K562 (cell line): ENCODE measurements around the gene TMEM121. TPM values are rescaled to one million over a fixed set of nuclear protein-coding genes. Genes with fewer than 3 reads are reported as not detected.

Experiments
- MLX ChIP-seq, 2 experiments: fragments of 450-650 bp in 1 of 2; sonication (generic) in 1 of 2; formaldehyde crosslinking; conservative IDR thresholded peaks; 2 replicates each; pipeline versions ENCODE4 v1.4.0 to v1.8.1; 2020 to 2022; ENCODE audit warnings: mild to moderate bottlenecking in 1 of 2, missing genetic modification reagents in 1 of 2
- NR1H2 ChIP-seq: sonication (generic); formaldehyde crosslinking; IDR thresholded peaks from 2 replicates; pipeline ENCODE4 v1.4.0; 2020; ENCODE audit warnings: mild to moderate bottlenecking, missing genetic modification reagents
- PKNOX1 ChIP-seq: fragments of 450-650 bp; IDR thresholded peaks from 2 replicates; pipeline ENCODE4 v1.6.1; 2016
- VEZF1 ChIP-seq: fragments of 200-800 bp; sonication (Bioruptor generic); IDR thresholded peaks from 2 replicates; pipeline ENCODE4 v1.6.1; 2017; ENCODE audit warnings: missing genetic modification characterization, missing compliant biosample characterization
- ZBTB1 ChIP-seq: sonication (generic); formaldehyde crosslinking; IDR thresholded peaks from 2 replicates; pipeline ENCODE4 v1.8.1; 2023; ENCODE audit warnings: missing genetic modification reagents, low read depth, mild to moderate bottlenecking, borderline replicate concordance
- ZBTB40 ChIP-seq, 2 experiments: fragments of 450-650 bp in 1 of 2; sonication (generic) in 1 of 2; formaldehyde crosslinking in 1 of 2; IDR thresholded peaks; 2 replicates each; pipeline versions ENCODE4 v1.7.1 to v1.9.0; 2016 to 2022; ENCODE audit warnings: inconsistent platforms in 1 of 2, mild to moderate bottlenecking in 1 of 2, missing genetic modification reagents in 1 of 2
- ZNF282 ChIP-seq: sonication (generic); formaldehyde crosslinking; IDR thresholded peaks from 2 replicates; pipeline ENCODE4 v1.8.1; 2023; ENCODE audit warnings: missing genetic modification reagents
- ZNF395 ChIP-seq: fragments of 200-800 bp; sonication (Bioruptor generic); IDR thresholded peaks from 2 replicates; pipeline ENCODE4 v1.6.1; 2017; ENCODE audit warnings: missing genetic modification characterization, missing compliant biosample characterization
- ZNF398 ChIP-seq: fragments of 250-450 bp; sonication (Bioruptor Pico); IDR thresholded peaks from 2 replicates; pipeline ENCODE4 v1.8.0; 2021; ENCODE audit warnings: moderate library complexity, mild to moderate bottlenecking, inconsistent platforms
- polyA plus RNA-seq, 8 experiments: library from polyadenylated mRNA; depleted of rRNA in 4 of 8; stranded (reverse) in 5 of 8; unstranded in 3 of 8; fragments of >200 nt; fragmentation: Nextera tagmentation in 2 of 8; fragmentation: Illumina TruSeq in 1 of 8; extraction: Ambion mirVana in 2 of 8; extraction: Trizol in 1 of 8; gene quantifications; 2 replicates each; pipeline versions ENCODE4 v1.2.1 to v1.2.3, GENCODE V29; 2011 to 2014; ENCODE audit warnings: inconsistent platforms in 1 of 8, missing spikeins in 1 of 8
- total RNA-seq, 7 experiments: library from RNA; depleted of rRNA in 6 of 7; stranded (reverse); fragments of >200 nt in 6 of 7; fragmentation: Illumina TruSeq in 2 of 7; extraction: Trizol in 2 of 7; gene quantifications; 2 replicates each; pipeline versions ENCODE4 v1.2.1 to v1.2.3, GENCODE V29; 2011 to 2021; ENCODE audit warnings: low replicate concordance in 1 of 7

Gene TMEM121
- total and polyA plus RNA-seq, 9 of the 15 experiments (the other 6 are each of a cell fraction or from before 2014, with no cell fraction given) = 0.31 to 0.36 TPM; not detected in 7

GRCh38 chr14:105508069-105508468 lies 18.3 kb upstream of the TMEM121 start (continued):
- no peak for TF ChIP-seq ZBTB40 (IDR thresholded peaks at IDR 0.05)
- TF ChIP-seq ZBTB40 (CRISPR knock-in tag; IDR thresholded peaks at IDR 0.05) = no peak
- no peak for TF ChIP-seq MLX (CRISPR knock-in tag; conservative IDR thresholded peaks at IDR 0.05)
- TF ChIP-seq ZNF282 (CRISPR knock-in tag) = no peak
- TF ChIP-seq ZNF395 (CRISPR knock-in tag) = no peak
- TF ChIP-seq VEZF1 (CRISPR knock-in tag) = no peak
- no peak for TF ChIP-seq PKNOX1
- TF ChIP-seq NR1H2 = no peak
- no peak for TF ChIP-seq ZBTB1
- TF ChIP-seq ZNF398 (CRISPR knock-in tag) = no peak
